Mucosa of gallbladder (tissue), 1 donor: ENCODE results near the gene WARS2. TPM values are rescaled to one million over a fixed set of nuclear protein-coding genes. Genes with fewer than 3 reads are reported as not detected.
A peak's percentile ranks its signal among the peaks of the same experiment; 100 is the strongest.

Experiments used
- DNase-seq: peaks from one replicate; pipeline ENCODE4 v3.0.0-alpha.2; 2020; ENCODE audit warnings: low spot score
- total RNA-seq: library from RNA; stranded (reverse); gene quantifications from one replicate; pipeline ENCODE4 v1.2.1, GENCODE V29; 2021
- donor health status: DM: no; HTN: no; CAD: no.

WARS2 gene
- total RNA-seq, 1 donor from 2014 or later, result 11.3 TPM

GRCh38 chr1:119026956-119027355 lies 113.5 kb downstream of the WARS2 start:
- DNase-seq, result no peak

DNA sequence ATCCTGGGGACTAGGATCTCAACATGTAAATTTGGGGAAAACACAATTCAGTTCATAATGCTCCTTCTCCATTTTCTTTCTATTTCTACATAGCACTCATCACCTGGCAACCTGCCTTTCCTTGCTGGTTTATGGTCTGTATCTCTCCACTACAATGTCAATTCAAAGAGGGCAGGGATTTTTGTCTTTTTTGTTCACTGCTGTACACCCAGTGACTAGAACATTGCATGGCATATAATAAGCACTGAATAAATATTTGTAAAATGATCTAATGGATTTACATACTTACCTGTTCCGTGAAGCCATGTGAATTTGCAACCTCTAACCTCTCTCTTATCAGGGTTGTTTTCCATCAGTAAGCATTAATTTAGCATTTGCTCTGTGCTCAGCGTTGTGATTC lies 124.9 kb downstream of the WARS2 start:
- no peak for DNase-seq

- DNase-seq, result no peak
Measured at GRCh38 chr1:119012383-119012782, 128.1 kb downstream of the WARS2 start.

DNA sequence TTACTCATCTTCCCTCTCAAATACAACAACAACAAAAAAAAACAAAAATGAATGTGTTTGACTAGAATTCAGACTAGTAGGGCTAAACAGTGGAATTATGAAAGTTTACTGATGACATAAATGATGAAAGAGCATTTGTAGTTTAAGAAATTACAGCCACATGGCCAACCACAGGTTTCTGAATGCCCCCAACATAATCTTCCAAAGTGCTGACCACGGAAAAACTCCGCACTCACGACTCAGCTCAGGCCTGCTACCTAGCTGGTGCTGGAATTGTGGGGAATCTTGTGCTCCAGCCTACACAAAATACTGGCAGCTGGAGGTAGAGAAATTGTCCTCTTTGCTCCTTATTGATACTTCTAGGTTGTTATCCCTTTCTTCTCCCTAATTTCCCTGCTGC lies 128.7 kb downstream of the WARS2 start:
- DNase-seq, result no peak

GRCh38 chr1:119011116-119011515 lies 129.3 kb downstream of the WARS2 start:
- no peak for DNase-seq

- no peak for DNase-seq
Measured at GRCh38 chr1:119010201-119010600, 130.3 kb downstream of the WARS2 start.

DNA sequence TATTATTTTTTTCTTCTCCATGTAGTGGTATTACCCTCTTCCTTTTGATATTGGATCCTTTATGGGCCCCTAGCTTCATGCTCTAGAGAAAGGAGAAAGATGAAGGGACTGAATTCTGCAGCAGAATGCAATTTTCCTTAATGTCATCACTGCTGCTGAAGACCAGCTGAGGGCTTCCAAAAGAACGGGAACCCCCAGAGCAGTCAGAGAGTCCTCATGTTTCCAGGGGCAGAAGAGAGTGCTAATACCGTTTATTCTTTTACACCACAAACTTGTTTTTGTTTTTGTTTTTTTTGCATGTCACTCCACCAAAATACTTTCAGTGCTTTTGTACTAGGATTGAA lies 131.2 kb downstream of the WARS2 start:
- DNase-seq, result no peak

DNA sequence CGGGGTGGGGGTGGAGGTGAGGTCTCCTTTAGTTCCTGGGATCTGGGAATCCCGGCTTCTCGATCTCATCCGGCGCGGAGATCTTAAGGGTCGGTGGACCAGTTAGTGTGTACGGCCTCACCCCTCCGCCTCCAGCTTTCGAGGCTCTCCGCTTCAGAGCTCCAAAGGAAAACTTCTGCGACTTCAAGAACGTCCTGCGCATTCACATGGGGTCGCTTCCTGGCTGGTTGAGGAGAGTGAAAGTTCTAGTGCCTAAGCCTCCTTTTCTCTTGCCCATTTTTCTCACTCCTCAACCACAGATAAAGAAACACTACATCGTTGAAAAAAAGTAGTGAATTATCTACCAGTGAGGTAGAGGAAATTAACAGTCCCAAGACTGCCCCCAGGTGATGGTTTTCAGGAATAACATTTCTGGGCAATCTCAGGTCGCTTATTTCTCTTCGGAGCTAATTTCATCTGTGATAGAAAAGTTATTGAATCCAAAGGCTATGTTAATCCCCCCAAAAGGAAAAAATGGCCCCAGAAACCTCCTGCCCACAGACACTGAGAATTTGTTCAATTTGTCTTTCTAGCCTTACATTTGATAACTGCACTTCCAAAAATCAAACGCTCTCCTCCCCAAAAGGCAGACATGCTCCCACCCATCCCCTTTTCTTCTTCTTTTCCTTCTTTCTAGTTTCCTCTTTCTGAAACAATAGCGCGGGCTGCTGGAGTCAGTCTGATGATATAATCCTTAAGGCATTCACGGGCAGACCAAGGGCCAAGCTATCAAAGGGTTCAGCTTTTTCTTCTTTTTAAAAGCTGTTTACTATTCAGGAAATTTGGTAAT lies 131.8 kb downstream of the WARS2 start:
- peak; percentile 46 for DNase-seq

GRCh38 chr1:119007670-119008482 lies 132.6 kb downstream of the WARS2 start:
- DNase-seq, result no peak

GRCh38 chr1:119007339-119007669 lies 133.1 kb downstream of the WARS2 start:
- DNase-seq, result no peak

DNA sequence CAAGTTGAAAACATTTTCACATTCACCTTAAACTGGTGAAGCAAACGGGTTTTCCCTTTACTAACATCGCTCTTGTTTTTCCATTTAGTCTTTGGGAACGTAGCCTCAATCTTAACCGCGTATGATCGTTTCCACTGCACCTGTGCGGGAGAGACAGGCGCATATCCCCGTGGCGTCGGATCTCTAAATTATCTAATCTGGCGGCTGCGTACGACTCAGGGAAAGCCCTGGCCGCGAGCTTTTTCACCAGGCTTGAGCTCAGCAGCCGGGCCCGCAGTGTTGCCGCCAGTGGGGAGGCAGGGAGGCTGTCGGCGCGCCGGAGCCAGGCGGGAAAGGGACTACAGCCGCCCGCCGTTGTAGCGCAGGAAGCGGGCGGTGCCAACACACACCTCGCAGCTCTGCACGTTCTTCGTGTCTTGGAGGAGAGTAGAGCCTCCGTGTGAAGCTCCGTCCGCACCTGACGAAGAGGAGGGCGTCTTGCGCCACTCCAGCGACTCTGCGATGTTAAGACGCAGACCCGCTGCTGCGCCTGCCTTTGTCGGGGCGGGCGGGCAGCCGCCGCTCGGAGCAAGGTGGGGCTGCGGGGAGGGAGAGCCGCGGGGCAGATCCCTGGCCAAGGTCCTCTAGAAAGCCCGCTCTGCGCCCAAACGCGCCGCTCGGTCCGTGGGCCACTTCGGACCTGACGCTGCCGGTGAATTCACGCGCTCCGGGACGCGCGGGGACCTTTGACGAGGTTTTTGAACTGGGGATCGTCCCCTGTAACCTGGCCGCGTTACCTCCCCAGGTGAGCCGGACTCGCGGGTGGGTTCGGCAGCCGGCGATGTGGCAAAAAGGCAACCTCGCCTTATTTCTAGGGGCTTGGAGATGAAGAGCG lies 133.8 kb downstream of the WARS2 start:
- no peak for DNase-seq

- no peak for DNase-seq
Measured at GRCh38 chr1:119005724-119006405, 134.6 kb downstream of the WARS2 start.

GRCh38 chr1:119004781-119005180 lies 135.7 kb downstream of the WARS2 start:
- no peak for DNase-seq

- no peak for DNase-seq
Measured at GRCh38 chr1:119004129-119004527, 136.3 kb downstream of the WARS2 start.

DNA sequence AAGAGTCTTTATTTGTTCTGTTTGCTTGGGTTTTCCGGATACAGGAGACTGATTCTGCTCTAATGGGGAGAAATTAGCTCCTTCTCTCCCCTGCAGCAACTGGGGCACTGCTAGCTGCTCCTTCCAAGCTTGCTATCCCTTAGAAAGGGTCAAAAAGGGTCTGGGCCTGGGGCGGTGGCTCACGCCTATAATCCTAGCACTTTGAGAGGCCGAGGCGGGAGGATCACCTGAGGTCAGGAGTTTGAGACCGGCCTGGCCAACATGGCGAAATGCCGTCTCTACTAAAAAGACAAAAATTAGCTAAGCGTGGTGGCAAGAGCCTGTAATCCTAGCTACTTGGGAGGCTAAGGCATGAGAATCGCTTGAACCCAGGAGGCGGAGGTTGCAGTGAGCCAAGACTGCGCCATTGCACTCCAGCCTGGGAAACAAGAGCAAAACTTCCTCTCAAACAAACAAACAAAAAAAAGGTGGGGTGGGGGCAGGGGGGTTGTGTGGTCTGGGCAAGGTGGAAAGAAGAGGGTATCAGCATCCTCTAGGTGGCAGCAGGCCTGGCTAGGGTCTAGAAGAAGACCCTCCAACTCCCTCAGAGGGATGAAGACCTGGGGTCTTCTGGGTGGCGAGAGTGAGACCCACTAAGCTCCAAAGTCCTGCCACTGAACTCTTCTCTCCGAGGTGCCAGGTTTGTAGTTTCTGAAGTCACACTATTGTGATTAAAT lies 136.9 kb downstream of the WARS2 start:
- no peak for DNase-seq

DNA sequence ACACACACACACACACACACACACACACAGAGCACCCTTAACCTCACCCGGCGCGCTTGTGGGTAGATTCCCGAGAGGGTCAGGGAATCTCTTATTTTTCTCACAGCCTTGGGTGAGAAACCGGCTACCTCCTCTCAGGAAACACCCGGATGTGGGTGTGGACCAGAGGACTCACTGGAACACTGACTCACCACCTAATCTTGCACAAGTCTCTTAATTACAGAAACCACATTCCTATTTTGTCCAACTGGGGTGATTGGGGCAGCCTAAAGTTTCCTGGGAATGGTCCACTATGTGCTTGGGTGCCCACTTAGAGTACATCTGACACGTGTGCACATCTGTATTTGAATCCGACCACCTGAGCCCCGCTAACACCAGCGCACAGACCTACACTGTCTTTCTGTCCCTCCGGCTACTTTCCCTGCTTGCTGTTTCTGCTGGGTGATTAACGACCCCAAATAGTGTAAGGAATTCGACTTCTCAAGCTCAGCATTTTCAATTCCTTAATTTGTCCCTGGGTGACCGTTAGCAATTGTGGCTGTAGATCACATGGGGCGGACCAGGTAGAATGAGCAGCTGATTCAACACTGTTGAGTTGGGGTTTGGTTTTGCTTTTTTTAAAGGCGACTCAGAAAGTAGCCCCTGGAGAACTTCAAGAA lies 138.3 kb downstream of the WARS2 start:
- DNase-seq, result no peak

DNA sequence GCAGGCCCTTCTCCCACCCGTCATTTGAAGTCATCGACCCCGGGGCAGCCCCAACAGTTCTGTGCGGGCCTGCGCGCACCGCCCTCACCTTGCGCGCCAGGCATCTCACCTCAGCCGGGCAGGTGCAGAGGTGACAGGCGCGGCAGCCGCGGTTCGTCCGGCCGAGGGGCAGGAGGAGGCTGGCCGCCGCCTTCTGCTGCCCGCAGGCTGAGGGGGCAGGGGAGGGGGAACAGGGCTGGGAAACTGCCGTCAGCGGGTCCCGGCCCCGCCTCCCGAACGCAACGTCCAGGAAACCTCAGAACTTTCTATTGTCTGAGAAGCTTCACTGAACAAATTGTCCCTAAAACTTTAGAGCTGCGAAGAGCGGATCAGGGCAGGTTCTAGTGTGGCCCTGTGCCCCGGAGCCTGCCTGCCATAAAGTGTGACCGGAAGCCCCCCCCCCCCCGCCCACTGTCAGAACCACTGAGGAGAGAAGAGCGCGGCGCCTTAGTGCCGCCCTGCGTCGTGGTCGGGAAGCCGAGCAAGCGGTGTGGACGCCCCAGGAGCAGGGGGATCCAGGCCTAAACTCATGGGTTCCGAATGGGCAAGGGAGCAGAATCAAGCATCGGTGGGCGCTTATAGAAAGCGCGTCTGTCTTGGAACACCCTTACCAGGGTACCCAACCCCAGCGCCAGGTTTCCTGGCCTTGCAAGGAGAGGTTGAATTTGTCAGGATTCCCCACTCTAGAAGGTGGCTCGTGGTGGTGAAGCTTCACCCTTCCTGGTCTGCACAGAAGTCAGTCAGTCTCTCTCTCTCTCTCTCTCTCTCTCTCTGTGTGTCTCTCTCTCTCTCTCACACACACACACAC lies 139.0 kb downstream of the WARS2 start:
- no peak for DNase-seq

- DNase-seq, result no peak
Measured at GRCh38 chr1:119000371-119001180, 139.9 kb downstream of the WARS2 start.
